Lung microvascular endothelial cell (primary cell): ENCODE measurements around the gene UTP25. TPM values are rescaled to one million over a fixed set of nuclear protein-coding genes. Genes with fewer than 3 reads are reported as not detected.

Experiments used
- DNase-seq, 2 donors: peaks; one replicate each; pipeline versions ENCODE4 v3.0.0 to v3.0.0-alpha.2; 2010; ENCODE audit warnings: low read depth in 2 of 2
- total RNA-seq: library from RNA; depleted of rRNA; stranded (reverse); fragments of >200 nt; gene quantifications from 2 replicates; pipeline ENCODE4 v1.2.1, GENCODE V29; 2014

The UTP25 gene
- total RNA-seq, 1 donor from 2014 or later, result 5.4 TPM

DNA sequence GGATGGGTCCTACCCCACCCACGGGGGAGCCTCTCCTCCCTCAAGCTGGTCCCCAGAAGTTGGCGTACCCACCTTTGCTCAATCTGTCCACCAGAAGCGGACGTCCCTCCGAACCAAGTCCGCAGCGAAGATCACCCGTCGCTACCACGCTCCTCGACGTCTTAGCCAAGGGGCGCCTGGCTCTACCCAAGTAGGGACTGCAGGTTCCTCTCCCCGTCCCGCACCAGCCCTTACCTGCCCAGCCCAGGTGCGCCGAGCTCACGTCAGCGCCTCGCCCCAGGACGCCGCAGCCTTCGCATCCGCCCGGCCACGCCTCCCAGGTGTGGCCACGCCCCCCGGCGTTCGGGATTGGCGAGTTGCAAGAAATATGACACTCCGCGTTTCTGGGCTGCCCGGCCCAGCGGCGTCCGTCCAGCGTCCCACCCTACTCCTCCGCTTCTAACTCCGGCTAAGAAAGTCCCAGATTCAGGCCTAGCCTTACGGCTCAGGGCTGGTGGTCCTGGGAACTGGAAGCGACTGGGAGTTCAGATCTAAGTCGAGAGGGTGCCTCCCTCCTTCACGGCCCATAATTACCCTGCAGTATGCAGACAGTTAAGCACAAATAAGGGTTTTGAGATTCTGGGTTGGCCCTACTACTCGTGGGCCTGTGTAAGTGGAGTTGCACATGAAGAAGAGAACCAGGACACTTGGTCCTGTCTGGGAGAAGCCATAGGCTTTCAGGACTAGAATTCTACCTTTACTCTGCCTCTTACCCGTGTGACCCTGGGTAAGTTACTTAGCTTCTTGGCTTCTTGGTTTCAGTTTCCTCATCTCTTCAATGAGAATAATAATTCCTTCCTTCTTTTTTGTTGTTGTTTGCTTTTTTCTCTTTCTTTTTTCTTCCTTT, 21.7 kb upstream of the UTP25 start, which contains the start of gene IRF6:
TSS of gene IRF6 (minus strand) at position 268 of the 886 bp plus-strand sequence. CDS start 4,729 bp downstream, outside the sequence.
- peak; percentile 25 to 51 for DNase-seq

DNA sequence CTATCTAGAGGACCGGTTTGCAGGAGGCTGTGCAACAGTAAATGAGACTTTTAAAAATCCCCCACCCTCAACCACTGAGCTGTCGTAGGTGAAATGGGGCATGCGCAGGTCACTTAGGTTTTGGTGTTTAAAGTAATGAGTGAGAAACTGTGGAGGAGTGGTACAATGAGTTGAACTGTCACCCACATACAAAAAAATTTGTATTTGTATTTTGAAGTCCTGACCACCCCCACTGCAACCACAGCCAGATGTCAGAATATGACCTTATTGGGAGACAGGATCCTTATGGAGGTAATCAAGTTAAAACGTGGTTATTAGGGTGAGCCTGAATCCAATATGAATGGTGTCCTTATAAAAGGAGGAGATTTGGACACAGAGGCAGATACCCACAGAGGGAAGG, 20.3 kb upstream of the UTP25 start:
- no peak for DNase-seq

DNA sequence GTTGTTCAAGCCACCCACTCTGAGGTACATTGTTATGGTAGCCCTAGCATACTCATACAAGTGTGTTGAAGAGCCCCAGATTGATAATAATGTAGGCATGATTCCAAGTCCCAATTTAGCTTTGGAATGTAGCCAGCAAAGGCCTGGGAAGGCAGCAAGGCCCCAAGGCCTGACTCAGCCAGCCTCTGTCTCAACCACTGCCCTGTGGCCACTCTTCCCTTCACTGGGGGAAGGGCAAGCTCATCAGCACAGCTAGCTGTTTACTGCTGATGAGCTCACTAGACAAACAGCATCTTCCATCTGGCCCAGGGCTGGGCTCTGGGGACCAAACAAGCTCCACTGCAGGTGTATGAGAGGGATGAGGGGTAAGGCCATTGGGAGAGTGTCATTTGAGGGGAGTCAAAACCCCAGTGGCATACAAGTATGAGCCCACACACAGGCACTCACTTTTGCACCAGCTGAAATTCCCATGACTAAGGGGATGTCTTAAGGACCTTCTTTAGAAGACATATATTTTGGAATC, 19.7 kb upstream of the UTP25 start:
- peak; percentile 78 to 96 for DNase-seq

GRCh38 chr1:209809611-209810010, 18.2 kb upstream of the UTP25 start:
- no peak for DNase-seq

DNA sequence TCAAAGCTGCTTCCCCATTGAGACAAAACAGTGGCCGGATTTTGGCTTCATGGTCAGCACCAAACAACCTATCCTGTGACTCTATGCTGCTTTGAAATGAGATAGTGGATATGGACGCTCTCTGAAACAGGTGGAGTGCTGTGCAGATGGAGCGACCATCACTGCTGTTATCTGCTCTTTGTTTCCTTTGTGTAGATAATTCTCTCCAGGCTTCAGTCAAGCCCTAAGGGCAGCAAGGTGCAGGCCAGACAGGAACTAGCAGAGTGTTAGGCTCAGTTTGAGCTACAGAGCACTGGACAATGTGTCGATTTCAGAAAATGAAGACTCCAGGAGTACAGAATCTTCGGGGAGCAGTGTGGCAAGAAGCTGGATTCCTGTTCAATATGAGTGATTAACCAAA, 17.0 kb upstream of the UTP25 start:
- DNase-seq, result no peak

- no peak for DNase-seq
Observed at GRCh38 chr1:209813902-209814301, 13.9 kb upstream of the UTP25 start.

GRCh38 chr1:209815490-209815889, 12.3 kb upstream of the UTP25 start:
- DNase-seq, result no peak

GRCh38 chr1:209815931-209816341, 11.8 kb upstream of the UTP25 start:
- peak in 1 of 2 donors; percentile 52 for DNase-seq

DNA sequence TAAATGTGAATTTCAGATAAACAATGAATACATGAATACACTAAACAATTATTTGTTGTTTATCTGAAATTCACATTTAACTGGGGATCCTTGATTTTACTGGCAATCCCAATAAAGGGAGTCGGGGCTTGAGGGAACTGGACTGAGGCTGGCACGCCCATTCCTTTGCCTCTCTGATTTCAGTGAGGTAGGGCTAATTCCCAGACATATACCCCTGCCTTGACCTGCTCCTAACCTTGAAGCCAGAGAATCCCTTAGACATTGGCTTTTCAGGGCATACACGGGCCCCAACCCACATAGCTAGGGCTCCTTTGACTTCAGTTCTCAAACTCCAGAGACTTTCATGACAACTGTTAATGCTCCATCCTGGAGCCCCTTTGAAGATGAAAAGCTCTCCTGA, 10.8 kb upstream of the UTP25 start:
- no peak for DNase-seq

GRCh38 chr1:209817691-209818090, 10.1 kb upstream of the UTP25 start:
- DNase-seq, result no peak

- no peak for DNase-seq
Observed at GRCh38 chr1:209819058-209819457, 8.7 kb upstream of the UTP25 start.

DNA sequence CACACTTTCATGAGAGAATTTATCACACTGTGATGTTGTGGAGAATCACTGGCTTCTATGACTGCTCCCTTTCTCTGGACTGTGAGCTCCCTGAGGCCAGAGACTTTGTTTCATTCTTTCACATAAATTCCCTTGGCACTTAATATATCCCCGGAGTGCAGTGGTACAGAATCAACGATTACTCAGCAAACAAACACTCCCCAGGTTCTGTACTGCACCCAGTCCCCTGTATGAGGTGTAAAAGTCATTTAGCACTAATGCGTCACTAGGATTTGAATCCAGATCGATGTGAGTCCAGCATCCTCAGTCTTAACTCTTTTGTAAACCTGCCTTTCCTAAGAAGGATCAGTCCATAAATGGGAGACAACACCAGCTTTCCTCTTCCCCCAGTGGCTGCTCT, 6.8 kb upstream of the UTP25 start:
- DNase-seq, result no peak

- DNase-seq, result no peak
Observed at GRCh38 chr1:209822706-209823105, 5.1 kb upstream of the UTP25 start.

- peak; percentile 84 to 94 for DNase-seq
Observed at GRCh38 chr1:209823143-209824041, 4.4 kb upstream of the UTP25 start.

- DNase-seq, result no peak
Observed at GRCh38 chr1:209825591-209826434, 2.0 kb upstream of the UTP25 start.

GRCh38 chr1:209829716-209830115, 1.9 kb downstream of the UTP25 start:
- no peak for DNase-seq

DNA sequence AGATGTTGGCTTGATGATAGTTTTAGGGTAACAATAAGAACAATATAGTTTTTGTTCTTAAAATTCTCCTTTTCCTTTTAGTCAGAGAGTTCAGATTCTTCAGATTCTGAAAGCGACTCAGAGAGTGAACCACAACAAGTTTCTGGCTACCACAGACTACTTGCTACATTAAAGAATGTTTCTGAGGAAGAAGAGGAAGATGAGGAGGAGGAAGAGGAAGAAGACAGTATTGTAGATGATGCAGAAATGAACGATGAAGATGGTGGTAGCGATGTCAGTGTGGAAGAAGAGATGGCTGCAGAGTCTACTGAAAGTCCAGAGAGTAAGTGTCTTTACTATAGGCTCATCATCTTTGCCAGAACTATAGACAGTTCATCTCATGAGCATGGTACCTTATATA, 3.0 kb downstream of the UTP25 start:
- DNase-seq, result no peak

GRCh38 chr1:209831615-209832014, 3.8 kb downstream of the UTP25 start:
- peak in 1 of 2 donors; percentile 10 for DNase-seq

DNA sequence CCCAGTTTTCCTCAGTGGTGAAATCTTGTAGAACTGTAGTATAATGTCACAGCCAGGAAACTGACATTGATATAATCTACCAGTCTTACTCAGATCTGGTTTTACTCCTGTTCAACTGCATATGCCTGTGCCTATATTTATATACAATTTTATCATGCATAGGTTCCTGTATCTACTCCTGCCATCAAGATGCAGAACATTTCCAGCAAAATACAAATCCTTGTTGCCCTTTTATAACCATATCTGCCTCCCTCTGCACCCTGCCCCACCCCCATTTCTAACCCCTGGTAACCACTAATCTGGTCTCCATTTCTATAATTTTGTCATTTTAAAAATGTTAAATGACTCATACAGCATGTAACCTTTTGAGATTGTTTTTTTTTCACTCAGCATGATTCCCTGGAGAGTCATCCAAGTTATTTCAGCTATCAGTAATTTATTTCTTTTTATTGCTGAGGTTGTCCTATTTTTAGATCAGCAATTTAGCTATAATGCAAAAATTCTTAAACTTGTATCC, 8.1 kb downstream of the UTP25 start:
- DNase-seq, result no peak

DNA sequence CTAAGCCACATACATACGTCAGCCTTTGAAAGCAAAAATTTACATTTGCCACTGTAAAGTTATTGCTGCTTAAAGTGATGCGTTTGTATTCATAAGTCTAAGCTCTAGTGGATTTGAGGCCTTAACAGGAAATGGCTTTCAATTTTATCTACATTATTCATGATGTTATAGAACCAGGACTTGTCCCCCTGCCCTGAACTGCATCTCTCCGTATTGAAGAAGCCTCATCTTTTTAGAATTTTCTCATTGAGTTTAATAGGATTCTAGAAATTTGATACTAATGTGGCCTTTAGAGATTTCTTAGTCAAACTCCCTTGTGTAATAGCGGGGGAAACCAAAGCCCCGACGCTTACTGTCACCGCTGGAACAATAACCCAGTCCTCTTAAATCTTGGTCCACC, 9.9 kb downstream of the UTP25 start:
- DNase-seq, result no peak

GRCh38 chr1:209838537-209838936, 10.8 kb downstream of the UTP25 start:
- DNase-seq, result peak in 1 of 2 donors; percentile 15
